Neural progenitor cell (in vitro differentiated cells): Measurements from ENCODE around the gene UBL7. TPM values are rescaled to one million over a fixed set of nuclear protein-coding genes. Genes with fewer than 3 reads are reported as not detected.

Source experiments
- DNase-seq: peaks from one replicate; pipeline ENCODE4 v3.0.0-alpha.2; 2016; ENCODE audit warnings: low spot score
- H2AFZ ChIP-seq: fragments of 200-600 bp; sonication (generic); replicated peaks from 2 replicates; pipeline ENCODE4 v1.6.1; 2016; ENCODE audit warnings: antibody characterized with exemption
- H3F3A ChIP-seq: fragments of 200-600 bp; sonication (generic); 2 replicates; pipeline ENCODE4 v1.6.1; 2016; ENCODE audit warnings: antibody characterized with exemption, low read depth
- H3K27ac ChIP-seq: fragments of 200-600 bp; sonication (generic); 2 replicates; pipeline ENCODE4 v1.5.1; 2016; ENCODE audit warnings: mild to moderate bottlenecking
- H3K27me3 ChIP-seq: fragments of 200-600 bp; sonication (generic); 2 replicates; pipeline ENCODE4 v1.6.1; 2016; ENCODE audit warnings: mild to moderate bottlenecking, moderate library complexity
- H3K36me3 ChIP-seq: fragments of 200-600 bp; sonication (generic); 2 replicates; pipeline ENCODE4 v1.5.1; 2016
- H3K4me1 ChIP-seq: fragments of 200-600 bp; sonication (generic); 2 replicates; pipeline ENCODE4 v1.6.1; 2016; ENCODE audit warnings: mixed run types
- H3K4me2 ChIP-seq: fragments of 200-600 bp; sonication (generic); 2 replicates; pipeline ENCODE4 v1.6.1; 2016
- H3K4me3 ChIP-seq: fragments of 200-600 bp; sonication (generic); 2 replicates; pipeline ENCODE4 v1.5.1; 2016
- H3K79me2 ChIP-seq: fragments of 200-600 bp; sonication (generic); 2 replicates; pipeline ENCODE4 v1.6.1; 2016; ENCODE audit warnings: low read depth
- H3K9ac ChIP-seq: fragments of 200-600 bp; sonication (generic); 2 replicates; pipeline ENCODE4 v1.6.1; 2016
- H3K9me3 ChIP-seq: fragments of 200-600 bp; sonication (generic); 2 replicates; pipeline ENCODE4 v1.5.1; 2016; ENCODE audit warnings: low read depth
- H4K20me1 ChIP-seq: fragments of 200-600 bp; sonication (generic); 2 replicates; pipeline ENCODE4 v1.6.1; 2016; ENCODE audit warnings: low read depth
- H3K27ac Mint-ChIP-seq: 3 replicates; pipeline ENCODE4 v1.8.0; 2021; ENCODE audit warnings: mixed read lengths
- H3K27me3 Mint-ChIP-seq: 2 replicates; pipeline ENCODE4 v1.8.0; 2022; ENCODE audit warnings: low read depth, mild to moderate bottlenecking, inconsistent platforms, moderate library complexity, mixed read lengths; ENCODE audit not compliant: insufficient read depth
- H3K36me3 Mint-ChIP-seq: 3 replicates; pipeline ENCODE4 v1.8.0; 2021; ENCODE audit warnings: mixed read lengths
- H3K4me1 Mint-ChIP-seq: 3 replicates; pipeline ENCODE4 v1.8.0; 2021; ENCODE audit warnings: mixed read lengths
- H3K4me3 Mint-ChIP-seq: 3 replicates; pipeline ENCODE4 v1.8.0; 2021; ENCODE audit warnings: mild to moderate bottlenecking, moderate library complexity, mixed read lengths
- H3K9me3 Mint-ChIP-seq: 3 replicates; pipeline ENCODE4 v1.8.0; 2020; ENCODE audit warnings: mixed read lengths
- CTCF ChIP-seq: fragments of 200-600 bp; sonication (generic); IDR thresholded peaks from 2 replicates; pipeline ENCODE4 v1.5.1; 2017; ENCODE audit warnings: antibody characterized with exemption, mild to moderate bottlenecking
- EZH2 ChIP-seq: fragments of 200-600 bp; sonication (generic); IDR thresholded peaks from 2 replicates; pipeline ENCODE4 v1.6.1; 2017; ENCODE audit warnings: antibody characterized with exemption, mild to moderate bottlenecking, moderate library complexity
- EZH2phosphoT487 ChIP-seq: fragments of 200-600 bp; sonication (generic); IDR thresholded peaks from 2 replicates; pipeline ENCODE4 v1.6.1; 2017; ENCODE audit warnings: antibody characterized with exemption
- total RNA-seq: library from RNA; depleted of rRNA; stranded (reverse); fragments of >200 nt; gene quantifications from 2 replicates; pipeline ENCODE4 v1.2.3, GENCODE V29; 2015; ENCODE audit warnings: low replicate concordance

Gene UBL7
- total RNA-seq, 1 donor from 2014 or later = 60.4 TPM

DNA sequence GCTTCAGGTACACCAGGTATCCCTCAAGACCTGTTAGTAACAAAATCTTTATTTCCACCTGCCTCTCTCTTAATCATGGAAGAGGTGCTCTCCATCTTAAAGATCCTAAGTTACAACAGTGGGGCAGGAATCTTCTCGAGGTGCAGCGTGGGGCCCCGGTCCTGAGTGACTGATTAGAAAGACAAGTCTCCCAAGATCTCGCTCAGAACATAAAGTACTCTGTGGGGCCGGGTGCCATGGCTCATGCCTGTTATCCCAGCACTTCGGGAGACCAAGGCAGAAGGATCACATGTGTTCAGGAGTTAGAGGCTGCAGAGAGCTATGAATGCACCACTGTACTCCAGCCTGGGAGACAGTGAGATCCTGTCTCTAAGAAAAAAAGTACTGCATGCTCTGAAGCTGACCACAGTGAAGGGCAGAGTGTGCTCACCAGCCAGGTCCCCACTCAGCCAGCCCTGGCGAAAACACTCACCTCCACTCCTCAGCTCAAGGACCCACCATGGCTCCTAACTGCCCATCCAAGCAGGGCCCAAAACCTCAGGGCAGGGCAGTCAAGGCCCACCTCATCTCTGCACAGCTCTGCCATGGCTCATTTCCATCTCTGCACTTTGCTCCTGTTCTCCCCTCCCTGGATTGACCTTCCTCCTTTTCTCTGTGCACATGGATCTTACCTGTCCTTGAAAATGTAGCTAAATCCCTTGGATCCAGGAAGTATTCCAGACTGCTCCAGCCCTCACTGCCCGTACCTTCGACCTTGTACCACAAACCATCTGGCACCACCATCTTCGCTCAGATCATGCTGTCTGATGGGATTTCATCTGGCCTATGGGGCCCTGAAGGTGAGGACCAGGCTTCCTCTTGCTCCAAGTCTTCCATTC is 34.3 kb downstream of the UBL7 start:
- Histone ChIP-seq H3K9me3 (no peaks in the 10 kb centered on the region), H3K79me2 (peaks cover 3% of the 10 kb centered on the region), H3K27me3 (peaks cover 8% of the 10 kb centered on the region), H3K27ac (no peak overlapping the region), H3K4me3 (no peak overlapping the region), H3F3A (no peaks in the 10 kb centered on the region), H3K36me3 (no peaks in the 10 kb centered on the region), H2AFZ (no peak overlapping the region), H3K4me2 (no peak overlapping the region), H3K9ac (no peak overlapping the region), H3K4me1 (peaks cover 17% of the 10 kb centered on the region), H4K20me1 (peaks cover 30% of the 10 kb centered on the region)
- H3K27ac Mint-ChIP-seq = no peak overlapping the region
- H3K9me3 Mint-ChIP-seq = no peaks in the 10 kb centered on the region
- TF ChIP-seq EZH2phosphoT487 (no peak), CTCF (no peak), EZH2 (no peak)
- H3K36me3 Mint-ChIP-seq = peaks cover 2% of the 10 kb centered on the region
- DNase-seq = no peak
- H3K27me3 Mint-ChIP-seq = peaks cover 11% of the 10 kb centered on the region
- H3K4me3 Mint-ChIP-seq = no peak overlapping the region
- peaks cover 51% of the 10 kb centered on the region for H3K4me1 Mint-ChIP-seq

- TF ChIP-seq EZH2 = no peak
- no peak for TF ChIP-seq EZH2phosphoT487
- no peak for TF ChIP-seq CTCF
- Histone ChIP-seq H2AFZ (no peak overlapping the region), H3K27me3 (no peaks in the 10 kb centered on the region), H3K4me1 (peaks cover 26% of the 10 kb centered on the region), H4K20me1 (peaks cover 31% of the 10 kb centered on the region), H3K4me3 (no peak overlapping the region), H3K9me3 (no peaks in the 10 kb centered on the region), H3F3A (no peaks in the 10 kb centered on the region), H3K36me3 (no peaks in the 10 kb centered on the region), H3K4me2 (no peak overlapping the region), H3K79me2 (no peaks in the 10 kb centered on the region), H3K27ac (no peak overlapping the region), H3K9ac (no peak overlapping the region)
- H3K27ac Mint-ChIP-seq = peak overlapping the region; percentile 29
- peaks cover 2% of the 10 kb centered on the region for H3K36me3 Mint-ChIP-seq
- no peaks in the 10 kb centered on the region for H3K9me3 Mint-ChIP-seq
- H3K4me1 Mint-ChIP-seq = peaks cover 52% of the 10 kb centered on the region
- H3K27me3 Mint-ChIP-seq = peaks cover 9% of the 10 kb centered on the region
- H3K4me3 Mint-ChIP-seq = peak overlapping the region; percentile 41
- no peak for DNase-seq
These were observed 35.3 kb downstream of the UBL7 start for GRCh38 chr15:74425630-74426029.

DNA sequence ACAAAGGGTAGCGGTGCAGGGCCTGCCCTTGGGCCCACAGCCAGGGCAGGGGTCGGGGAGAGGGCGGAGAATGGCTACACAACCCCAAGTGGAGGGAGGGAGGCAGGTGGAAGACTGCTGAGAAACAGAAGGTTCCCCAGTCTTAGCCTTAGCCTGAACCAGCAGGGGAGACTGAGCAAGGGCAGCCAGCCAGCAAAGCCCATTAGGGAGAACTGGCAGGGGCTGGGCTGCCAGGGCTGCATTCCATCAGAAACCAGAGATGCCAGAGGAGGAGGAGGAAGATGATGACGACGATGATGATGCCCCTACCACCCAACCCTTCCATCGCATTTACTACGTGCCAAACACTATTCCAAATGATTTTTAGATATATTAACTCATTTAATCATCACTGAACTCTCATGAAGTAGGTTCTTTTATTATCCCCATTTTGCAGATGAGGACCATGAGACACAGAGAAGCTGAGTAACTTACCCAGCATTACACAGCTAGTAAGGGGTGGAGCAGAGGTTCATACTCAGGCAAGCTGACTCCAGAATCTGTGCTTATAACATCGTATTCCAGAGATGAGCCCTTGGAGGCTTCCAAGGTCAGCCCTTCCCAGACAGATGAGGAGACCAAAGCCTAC is 35.9 kb downstream of the UBL7 start:
- H3K27ac Mint-ChIP-seq = no peak overlapping the region
- H3K79me2 ChIP-seq = no peaks in the 10 kb centered on the region
- peaks cover 32% of the 10 kb centered on the region for H4K20me1 ChIP-seq
- H3K4me3 ChIP-seq = no peak overlapping the region
- no peaks in the 10 kb centered on the region for H3K36me3 ChIP-seq
- peaks cover 2% of the 10 kb centered on the region for H3K36me3 Mint-ChIP-seq
- H3K9me3 Mint-ChIP-seq = no peaks in the 10 kb centered on the region
- no peak overlapping the region for H3K9ac ChIP-seq
- no peak overlapping the region for H2AFZ ChIP-seq
- no peaks in the 10 kb centered on the region for H3K9me3 ChIP-seq
- H3F3A ChIP-seq = no peaks in the 10 kb centered on the region
- no peaks in the 10 kb centered on the region for H3K27me3 ChIP-seq
- peaks cover 58% of the 10 kb centered on the region for H3K4me1 Mint-ChIP-seq
- H3K4me3 Mint-ChIP-seq = no peak overlapping the region
- no peak for TF ChIP-seq CTCF
- no peak for TF ChIP-seq EZH2phosphoT487
- TF ChIP-seq EZH2 = no peak
- peaks cover 27% of the 10 kb centered on the region for H3K4me1 ChIP-seq
- H3K27ac ChIP-seq = no peak overlapping the region
- H3K4me2 ChIP-seq = no peak overlapping the region
- DNase-seq = no peak
- H3K27me3 Mint-ChIP-seq = peaks cover 8% of the 10 kb centered on the region
